B cell (primary cell): ENCODE measurements around the gene COL16A1.

Experiments used
- EZH2 ChIP-seq: IDR thresholded peaks from 2 replicates; pipeline ENCODE4 v1.6.1; 2012; ENCODE audit warnings: borderline replicate concordance, low read depth, mild to moderate bottlenecking, moderate library complexity, low read length; ENCODE audit not compliant: insufficient read depth, poor library complexity, severe bottlenecking
- TF ChIP-seq, protein P1 (sequence below): fragments of 200-600 bp; IDR thresholded peaks from one replicate; pipeline ENCODE4 v1.8.0; 2022; ENCODE audit warnings: antibody characterized with exemption, mild to moderate bottlenecking

DNA sequence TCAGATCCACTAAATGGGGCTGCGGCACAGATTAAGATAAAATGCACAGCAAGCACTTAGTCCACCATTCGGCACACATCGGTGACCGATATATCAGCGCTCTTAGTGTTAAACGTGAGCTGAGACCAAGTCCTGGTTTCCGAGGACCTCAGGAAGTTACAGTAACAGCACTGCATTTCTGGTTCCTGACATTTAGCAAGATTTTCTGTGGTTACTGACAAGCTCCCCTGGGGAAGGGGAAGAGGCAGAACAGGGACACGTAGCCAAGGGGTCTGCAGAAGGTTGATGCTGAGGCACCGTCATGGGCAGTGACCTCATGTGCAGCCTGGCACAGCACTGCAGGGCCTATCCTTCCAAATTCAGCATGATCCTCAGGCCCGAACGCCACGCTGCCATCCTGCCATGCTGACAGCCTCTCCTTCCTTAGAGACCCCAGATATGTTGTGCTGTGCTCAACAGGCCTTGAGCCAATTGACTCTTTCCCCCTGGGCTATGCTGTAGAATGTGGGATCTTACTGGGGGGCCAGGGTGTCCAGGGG, 45.8 kb downstream of the COL16A1 start:
- TF ChIP-seq, protein P1, sequence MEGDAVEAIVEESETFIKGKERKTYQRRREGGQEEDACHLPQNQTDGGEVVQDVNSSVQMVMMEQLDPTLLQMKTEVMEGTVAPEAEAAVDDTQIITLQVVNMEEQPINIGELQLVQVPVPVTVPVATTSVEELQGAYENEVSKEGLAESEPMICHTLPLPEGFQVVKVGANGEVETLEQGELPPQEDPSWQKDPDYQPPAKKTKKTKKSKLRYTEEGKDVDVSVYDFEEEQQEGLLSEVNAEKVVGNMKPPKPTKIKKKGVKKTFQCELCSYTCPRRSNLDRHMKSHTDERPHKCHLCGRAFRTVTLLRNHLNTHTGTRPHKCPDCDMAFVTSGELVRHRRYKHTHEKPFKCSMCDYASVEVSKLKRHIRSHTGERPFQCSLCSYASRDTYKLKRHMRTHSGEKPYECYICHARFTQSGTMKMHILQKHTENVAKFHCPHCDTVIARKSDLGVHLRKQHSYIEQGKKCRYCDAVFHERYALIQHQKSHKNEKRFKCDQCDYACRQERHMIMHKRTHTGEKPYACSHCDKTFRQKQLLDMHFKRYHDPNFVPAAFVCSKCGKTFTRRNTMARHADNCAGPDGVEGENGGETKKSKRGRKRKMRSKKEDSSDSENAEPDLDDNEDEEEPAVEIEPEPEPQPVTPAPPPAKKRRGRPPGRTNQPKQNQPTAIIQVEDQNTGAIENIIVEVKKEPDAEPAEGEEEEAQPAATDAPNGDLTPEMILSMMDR = no peak
- no peak for TF ChIP-seq EZH2
